Dermis microvascular lymphatic vessel endothelial cell (primary cell): ENCODE measurements around the gene RPS19BP1. TPM values are rescaled to one million over a fixed set of nuclear protein-coding genes. Genes with fewer than 3 reads are reported as not detected.
"Not testable (repeated sequence)": the region's sequence is repeated elsewhere in the genome, so short reads cannot be mapped to it uniquely, and the experiment has no call there.

ENCODE experiments used
- DNase-seq, 2 donors: peaks; one replicate each; pipeline versions ENCODE4 v3.0.0 to v3.0.0-alpha.2; 2010; ENCODE audit warnings: low read depth in 2 of 2
- total RNA-seq: library from RNA; depleted of rRNA; stranded (reverse); fragments of >200 nt; gene quantifications from 2 replicates; pipeline ENCODE4 v1.2.1, GENCODE V29; 2014

RPS19BP1 gene
- total RNA-seq, 1 donor from 2014 or later = 41.6 TPM

GRCh38 chr22:39528681-39529486 lies 3.7 kb downstream of the RPS19BP1 start:
- DNase-seq = peak; percentile 90 to 94

DNA sequence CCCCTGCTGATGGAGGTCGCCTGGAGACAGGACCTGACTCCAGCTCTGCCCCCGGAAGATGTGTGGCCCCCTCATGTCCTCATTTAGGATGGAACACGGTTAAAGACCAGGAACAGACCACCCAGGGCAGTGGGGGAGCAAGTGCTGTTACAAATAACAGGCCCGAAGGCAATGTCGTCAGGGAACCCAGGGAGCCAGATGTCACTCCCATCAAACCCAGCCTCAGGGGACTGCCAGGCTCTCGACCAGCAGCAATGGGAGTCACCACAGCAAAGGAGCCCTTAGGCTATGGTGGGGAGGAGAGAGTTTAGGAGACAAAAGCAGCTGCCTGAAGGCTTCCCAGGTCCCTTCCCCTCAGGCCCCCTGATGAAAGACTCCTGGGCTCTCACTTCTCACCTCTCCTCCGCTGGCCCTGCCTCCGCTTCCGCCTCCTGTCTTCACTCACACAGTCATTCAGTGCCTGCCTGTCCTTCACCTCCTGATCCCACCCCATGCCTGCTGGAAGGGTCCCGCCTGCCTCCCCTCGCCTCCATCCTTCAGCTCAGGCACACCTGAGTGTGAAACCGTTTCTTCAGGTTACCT lies 4.4 kb downstream of the RPS19BP1 start:
- DNase-seq = no peak

DNA sequence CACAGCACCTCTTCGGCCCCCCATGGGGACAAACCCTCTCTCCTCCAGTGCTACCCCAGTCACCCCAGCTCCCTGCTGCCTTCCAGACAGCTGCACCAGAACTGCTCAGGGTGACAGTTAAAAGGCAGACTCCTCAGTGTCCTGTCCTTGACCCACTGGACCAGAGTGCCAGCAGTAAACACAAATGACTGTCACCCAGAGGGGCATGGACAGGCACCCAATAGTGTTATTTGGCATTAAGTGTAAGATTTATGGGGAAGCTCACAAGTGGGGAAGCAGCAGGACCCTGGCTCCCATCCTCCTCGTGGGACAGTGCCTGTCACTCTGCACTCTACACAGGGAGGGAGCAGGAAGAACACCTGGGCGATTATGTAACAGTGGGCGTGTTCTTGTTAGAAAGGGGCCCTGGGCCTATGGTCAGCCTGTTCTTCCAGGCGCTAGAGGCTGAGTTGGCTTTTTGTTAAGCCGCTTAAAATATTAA lies 5.0 kb downstream of the RPS19BP1 start:
- DNase-seq = no peak

DNA sequence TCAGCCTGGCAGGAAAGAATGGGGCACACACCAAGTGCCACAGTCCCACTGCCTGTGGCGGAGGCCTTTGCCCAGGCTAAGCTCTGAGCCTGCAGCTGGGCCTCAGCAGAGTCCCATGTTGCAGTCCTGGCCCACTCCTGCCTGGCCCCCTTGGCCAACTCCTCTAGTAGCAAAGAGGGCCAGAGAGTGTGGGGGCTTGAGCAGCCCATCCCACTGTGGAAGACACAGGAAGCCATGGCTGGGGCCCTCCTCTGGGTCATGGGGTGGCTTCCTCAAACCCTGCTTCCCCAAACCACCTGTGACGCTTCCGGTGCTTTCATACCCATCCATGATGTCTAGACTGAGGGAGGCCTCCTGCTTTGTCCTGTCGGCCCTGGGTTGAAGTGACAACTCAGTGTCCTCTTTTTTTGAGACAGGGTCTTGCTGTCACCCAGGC lies 5.8 kb downstream of the RPS19BP1 start:
- no peak for DNase-seq

DNA sequence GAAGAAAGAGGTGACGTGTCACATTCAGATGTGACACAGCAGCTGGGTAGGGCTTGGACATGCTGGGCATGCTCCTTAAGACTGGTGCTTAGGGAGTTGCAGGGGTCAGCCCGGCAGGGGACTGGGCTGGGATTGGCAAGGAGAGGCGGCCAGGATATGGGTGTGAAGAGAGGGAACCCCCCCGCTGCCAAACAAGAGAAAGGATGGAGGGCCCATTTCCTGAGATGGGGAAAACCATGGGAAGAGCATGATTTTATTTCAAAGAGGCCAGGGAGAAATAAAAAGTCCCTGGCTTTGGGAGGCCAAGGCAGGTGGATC lies 6.9 kb downstream of the RPS19BP1 start:
- no peak for DNase-seq

GRCh38 chr22:39524753-39525657 lies 7.5 kb downstream of the RPS19BP1 start:
- no peak for DNase-seq

GRCh38 chr22:39524089-39524752 lies 8.3 kb downstream of the RPS19BP1 start:
- no peak for DNase-seq

- DNase-seq = peak in 1 of 2 donors; percentile 48
Measured at GRCh38 chr22:39522567-39523300, 9.8 kb downstream of the RPS19BP1 start.

DNA sequence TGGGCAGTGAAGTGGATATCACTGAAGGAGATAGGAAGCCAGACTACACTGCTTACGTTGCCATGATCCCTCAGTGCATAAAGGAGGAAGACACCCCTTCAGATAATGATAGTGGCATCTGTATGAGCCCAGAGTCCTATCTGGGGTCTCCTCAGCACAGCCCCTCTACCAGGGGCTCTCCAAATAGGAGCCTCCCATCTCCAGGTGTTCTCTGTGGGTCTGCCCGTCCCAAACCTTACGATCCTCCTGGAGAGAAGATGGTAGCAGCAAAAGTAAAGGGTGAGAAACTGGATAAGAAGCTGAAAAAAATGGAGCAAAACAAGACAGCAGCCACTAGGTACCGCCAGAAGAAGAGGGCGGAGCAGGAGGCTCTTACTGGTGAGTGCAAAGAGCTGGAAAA lies 10.5 kb downstream of the RPS19BP1 start:
- DNase-seq = not testable (repeated sequence)

- peak; percentile 56 to 87 for DNase-seq
Measured at GRCh38 chr22:39521106-39521885, 11.3 kb downstream of the RPS19BP1 start.

- no peak for DNase-seq
Measured at GRCh38 chr22:39520226-39521105, 12.1 kb downstream of the RPS19BP1 start, which contains the start of gene ATF4. TSS of gene ATF4 (plus strand) at chr22:39520562. CDS start at chr22:39521446, 884 bp downstream.

- DNase-seq = peak; percentile 99 to 100
Measured at GRCh38 chr22:39519681-39520225, 12.8 kb downstream of the RPS19BP1 start.

DNA sequence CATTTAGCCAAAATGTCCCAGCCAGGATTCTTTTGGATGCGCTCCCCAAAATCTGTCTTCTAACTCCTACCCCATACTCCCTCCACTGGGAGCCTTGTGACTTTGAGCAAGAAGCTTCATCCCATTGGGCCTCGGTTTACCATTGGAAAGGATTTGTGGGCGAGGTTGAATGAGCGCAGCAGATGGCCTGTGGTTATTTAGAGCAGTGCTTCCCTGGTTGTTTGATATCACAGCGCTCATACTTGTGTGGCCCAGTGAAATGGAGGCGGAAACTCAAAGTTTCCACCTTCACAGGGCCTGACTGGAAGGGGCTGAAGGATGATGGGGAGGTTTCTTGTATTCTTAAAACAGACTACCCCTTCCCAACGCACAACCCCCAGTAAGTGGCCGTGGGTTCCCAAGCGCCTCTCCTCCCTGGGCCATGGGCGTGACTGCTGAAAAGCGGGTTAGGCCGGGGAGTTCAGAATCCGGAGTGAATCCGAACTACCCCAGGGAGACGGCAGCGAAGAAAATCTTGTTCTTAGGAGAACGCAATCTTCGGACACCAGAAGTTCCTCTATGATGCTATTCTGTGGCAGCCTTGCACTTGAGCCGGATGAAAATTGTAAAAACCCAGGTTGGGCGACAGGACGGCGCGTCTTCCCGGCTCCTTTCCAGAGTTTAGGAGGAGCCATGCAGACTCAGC lies 13.4 kb downstream of the RPS19BP1 start:
- DNase-seq = no peak

DNA sequence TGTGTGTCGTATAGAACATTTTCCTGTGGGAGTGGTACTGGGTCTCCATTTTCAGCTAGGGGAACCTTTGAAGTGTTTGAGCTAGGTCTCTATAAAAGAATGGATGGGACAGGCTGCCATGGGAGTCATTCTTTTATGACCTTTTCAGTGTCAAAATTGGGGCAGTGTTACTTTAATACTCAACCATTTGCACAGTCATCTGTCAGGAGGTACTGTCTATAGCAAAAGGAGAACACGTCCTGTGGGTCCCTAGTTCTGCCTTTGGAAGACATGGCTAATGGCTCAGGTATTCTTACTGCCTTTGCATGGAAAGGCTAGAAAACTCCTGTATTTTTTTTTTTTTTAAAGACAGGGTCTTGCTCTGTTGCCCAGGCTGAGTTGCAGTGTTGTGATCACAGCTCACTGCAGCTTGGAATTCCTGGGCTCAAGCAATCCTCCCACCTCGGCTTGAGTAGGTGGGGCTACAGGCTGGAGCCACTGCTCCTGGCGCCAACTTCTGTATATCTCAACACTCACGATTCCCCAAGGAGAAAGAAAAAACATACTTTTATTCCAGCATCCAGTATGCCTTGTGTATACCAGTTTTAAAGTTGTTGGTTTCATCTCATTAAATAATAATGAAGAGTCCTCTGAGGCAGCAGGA lies 14.3 kb downstream of the RPS19BP1 start:
- no peak for DNase-seq

DNA sequence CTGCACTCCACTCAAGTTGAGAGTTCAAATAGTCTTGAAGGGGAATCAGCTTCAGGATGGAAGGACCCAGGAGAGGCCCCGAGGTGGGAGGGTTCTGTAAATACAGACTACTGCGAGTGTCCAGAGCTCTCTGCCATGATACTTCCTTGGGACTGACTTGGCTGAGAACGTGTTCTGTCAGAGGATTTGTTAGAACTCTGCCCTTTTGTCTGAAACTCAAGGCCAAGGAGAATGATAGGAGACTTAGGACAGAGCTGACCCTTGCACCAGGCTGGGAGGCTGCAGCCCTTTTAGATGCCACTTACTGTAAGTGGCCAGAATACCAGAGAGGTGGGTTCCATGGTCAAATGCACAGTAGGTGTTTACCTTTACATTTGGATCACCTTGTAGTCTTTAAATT lies 15.1 kb downstream of the RPS19BP1 start:
- no peak for DNase-seq

DNA sequence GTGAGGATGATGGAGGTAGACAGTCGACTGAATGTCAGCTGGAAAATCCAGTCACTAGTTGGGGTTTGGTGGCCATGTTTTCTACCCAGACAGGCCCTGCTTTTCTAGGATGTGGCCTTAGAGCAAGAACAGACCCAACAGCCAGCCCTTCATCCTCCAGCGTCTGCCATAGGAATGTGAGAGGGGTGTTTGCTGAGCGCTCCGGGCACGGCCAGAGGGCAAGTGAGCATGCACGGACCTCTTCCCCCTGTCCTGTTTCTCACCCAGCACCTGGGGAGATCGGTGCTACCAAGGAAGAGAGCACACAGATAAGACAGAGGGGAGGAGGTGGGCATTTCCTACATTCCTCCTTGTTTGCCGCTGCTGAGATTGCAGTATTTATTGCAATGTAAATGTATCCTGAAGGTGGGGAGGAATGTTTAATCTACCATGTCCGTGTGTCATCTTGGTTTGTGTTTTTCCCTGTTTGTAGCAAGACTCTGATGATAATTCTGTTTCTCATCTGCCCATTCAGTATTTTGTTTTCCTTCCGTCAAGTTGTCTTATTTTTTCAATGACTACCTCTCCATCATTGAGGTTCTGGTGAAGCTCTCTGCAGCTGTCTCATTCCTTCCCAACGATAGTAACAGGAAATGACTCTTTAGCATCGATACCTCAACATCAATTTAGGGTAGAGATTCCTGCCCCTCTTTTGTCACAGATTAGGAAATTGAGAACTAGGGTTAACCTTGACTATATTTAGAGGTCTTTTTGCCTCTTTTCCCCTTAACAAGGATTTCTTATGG lies 17.1 kb downstream of the RPS19BP1 start:
- DNase-seq = no peak
